NB4 (cell line): ENCODE measurements around the gene PRR14.

ENCODE experiments used
- CTCF ChIP-seq: IDR thresholded peaks from one replicate; pipeline ENCODE4 v1.5.1; 2012; ENCODE audit warnings: low read depth, low read length
- MYC ChIP-seq: IDR thresholded peaks from 2 replicates; pipeline ENCODE4 v1.6.1; 2011; ENCODE audit warnings: low read depth, low read length
- POLR2A ChIP-seq: IDR thresholded peaks from 2 replicates; pipeline ENCODE4 v1.6.1; 2011; ENCODE audit warnings: mild to moderate bottlenecking; ENCODE audit not compliant: insufficient read length; ENCODE audit errors: extremely low read depth

DNA sequence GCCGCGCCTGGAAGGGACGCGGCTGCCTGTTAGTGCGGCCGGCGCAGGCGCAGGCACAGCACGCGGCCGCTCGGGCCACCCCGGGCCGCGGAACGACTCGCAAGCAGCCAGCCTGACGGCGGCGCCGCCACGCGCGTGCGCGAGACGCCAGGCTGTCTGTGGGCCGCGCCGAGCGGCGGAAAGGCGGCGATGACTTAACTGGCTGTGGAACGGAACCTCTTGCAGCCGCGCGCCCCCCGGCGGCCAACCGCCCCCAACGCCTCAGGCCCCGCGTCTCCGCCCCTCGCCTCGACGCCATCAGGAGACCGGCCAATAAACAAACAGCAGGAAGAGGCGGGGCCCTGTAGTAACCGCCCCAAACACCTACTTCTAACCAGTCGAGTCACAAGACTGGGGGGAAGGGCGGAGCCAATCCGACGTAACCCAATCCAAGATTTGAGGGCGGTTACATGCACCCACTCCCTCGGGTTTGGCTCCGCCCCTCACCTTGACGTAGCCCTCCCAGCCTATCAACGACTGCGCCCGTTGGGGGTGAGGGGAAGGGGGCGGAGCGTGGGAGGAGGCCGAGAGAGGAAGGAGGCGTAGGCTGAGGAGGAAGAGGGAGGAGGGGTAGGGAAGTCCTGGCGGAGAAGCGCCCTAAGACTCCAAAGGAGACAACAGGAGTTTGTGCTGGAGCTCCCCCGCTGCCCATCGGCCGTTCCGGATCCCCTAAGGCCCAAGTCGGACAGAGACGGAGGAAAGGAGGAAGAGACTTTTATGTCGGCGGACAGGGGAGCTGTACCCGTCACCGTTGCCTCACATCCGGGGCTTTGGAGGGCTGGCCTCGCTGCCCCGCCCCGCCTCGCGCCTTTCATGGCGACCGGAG lies 7.3 kb downstream of the PRR14 start, which contains the start of gene FBRS:
- TF ChIP-seq CTCF (peak; percentile 60), MYC (peak; percentile 71), POLR2A (peak; percentile 81)
